Measurements from ENCODE around the gene DAAM2.

GRCh38 chr6:39910164-39910563, 118.0 kb downstream of the DAAM2 start:
- TF ChIP-seq POLR2A (IDR thresholded peaks at IDR 0.05): no peak
- TF ChIP-seq CTCF (IDR thresholded peaks at IDR 0.05): no peak
- no peak for TF ChIP-seq POLR2AphosphoS5 (IDR thresholded peaks at IDR 0.05)

Measured in breast epithelium (tissue), 3 donors.